IPS DF 4.7 (cell line): Measurements from ENCODE around the gene RAB4B.
"Not testable (repeated sequence)": the region's sequence is repeated elsewhere in the genome, so short reads cannot be mapped to it uniquely, and the experiment has no call there.

Source experiments
- DNase-seq: peaks from one replicate; pipeline ENCODE4 v3.0.0-alpha.2; 2013; ENCODE audit warnings: low spot score; ENCODE audit errors: extremely low read depth

RAB4B gene

GRCh38 chr19:40778706-40779284 lies 748 bp downstream of the RAB4B start:
- peak; percentile 94 for DNase-seq

GRCh38 chr19:40780582-40780981 lies 2.5 kb downstream of the RAB4B start:
- no peak for DNase-seq

GRCh38 chr19:40781140-40781539 lies 3.1 kb downstream of the RAB4B start:
- no peak for DNase-seq

- no peak for DNase-seq
These were observed 5.7 kb downstream of the RAB4B start for GRCh38 chr19:40783711-40784110.

- not testable (repeated sequence) for DNase-seq
These were observed 6.1 kb downstream of the RAB4B start for GRCh38 chr19:40784146-40784545.

- no peak for DNase-seq
These were observed 7.5 kb downstream of the RAB4B start for GRCh38 chr19:40785526-40785925.

GRCh38 chr19:40786060-40787037 lies 8.3 kb downstream of the RAB4B start:
- no peak for DNase-seq

GRCh38 chr19:40791349-40791748 lies 13.3 kb downstream of the RAB4B start:
- no peak for DNase-seq

GRCh38 chr19:40791996-40792395 lies 13.9 kb downstream of the RAB4B start:
- DNase-seq = no peak

GRCh38 chr19:40797166-40797962 lies 19.3 kb downstream of the RAB4B start:
- DNase-seq = no peak

- no peak for DNase-seq
These were observed 20.1 kb downstream of the RAB4B start for GRCh38 chr19:40797963-40798682.

GRCh38 chr19:40798683-40799557 lies 20.9 kb downstream of the RAB4B start, which contains the start of gene EGLN2:
TSS of gene EGLN2 (plus strand) at chr19:40799191. CDS start at chr19:40800573, 1,382 bp downstream.
- peak; percentile 93 for DNase-seq

- no peak for DNase-seq
These were observed 21.7 kb downstream of the RAB4B start for GRCh38 chr19:40799558-40800338.

GRCh38 chr19:40800339-40800996 lies 22.4 kb downstream of the RAB4B start:
- DNase-seq = no peak

- DNase-seq = no peak
These were observed 22.9 kb downstream of the RAB4B start for GRCh38 chr19:40800997-40801377.

- no peak for DNase-seq
These were observed 23.6 kb downstream of the RAB4B start for GRCh38 chr19:40801426-40802299.

GRCh38 chr19:40802300-40803169 lies 24.5 kb downstream of the RAB4B start:
- DNase-seq = no peak
